ENCODE results near the gene GSTM2. TPM values are rescaled to one million over a fixed set of nuclear protein-coding genes. Genes with fewer than 3 reads are reported as not detected.
"Not testable (repeated sequence)": the region's sequence is repeated elsewhere in the genome, so short reads cannot be mapped to it uniquely, and the experiment has no call there.

GSTM2 gene
- total RNA-seq, 2 donors from 2014 or later = 13.6 to 41.7 TPM

GRCh38 chr1:109657970-109658369 lies 9.9 kb upstream of the GSTM2 start:
- H3K36me3 Mint-ChIP-seq = no peaks in the 10 kb centered on the region
- ATAC-seq (no peak), DNase-seq (ENCODE audit: low spot score in 2 of 2) (no peak)
- H3K27ac Mint-ChIP-seq = no peak overlapping the region
- no peaks in the 10 kb centered on the region for H3K9me3 Mint-ChIP-seq

GRCh38 chr1:109658533-109659042 lies 9.3 kb upstream of the GSTM2 start:
- Mint-ChIP-seq H3K9me3 (no peaks in the 10 kb centered on the region), H3K36me3 (no peaks in the 10 kb centered on the region), H3K27ac (no peak overlapping the region)
- ATAC-seq = no peak
- no peak for DNase-seq (ENCODE audit: low spot score in 2 of 2)

GRCh38 chr1:109659145-109659544 lies 8.7 kb upstream of the GSTM2 start:
- DNase-seq (ENCODE audit: low spot score in 2 of 2) (no peak), ATAC-seq (no peak)
- no peak overlapping the region for H3K27ac Mint-ChIP-seq
- no peaks in the 10 kb centered on the region for H3K36me3 Mint-ChIP-seq
- H3K9me3 Mint-ChIP-seq = no peaks in the 10 kb centered on the region

- ATAC-seq = no peak
- no peaks in the 10 kb centered on the region for H3K9me3 Mint-ChIP-seq
- no peaks in the 10 kb centered on the region for H3K36me3 Mint-ChIP-seq
- DNase-seq (ENCODE audit: low spot score in 2 of 2) = no peak
- H3K27ac Mint-ChIP-seq = no peak overlapping the region
Measured at GRCh38 chr1:109659997-109660690, 7.7 kb upstream of the GSTM2 start.

- H3K36me3 Mint-ChIP-seq; H3K9me3 Mint-ChIP-seq; H3K27ac Mint-ChIP-seq; DNase-seq (ENCODE audit: low spot score in 2 of 2); ATAC-seq: not testable (repeated sequence)
Measured at GRCh38 chr1:109660691-109661026, 7.2 kb upstream of the GSTM2 start.

- no peaks in the 10 kb centered on the region for H3K9me3 Mint-ChIP-seq
- DNase-seq (ENCODE audit: low spot score in 2 of 2) (no peak), ATAC-seq (no peak)
Measured at GRCh38 chr1:109661391-109661790, 6.5 kb upstream of the GSTM2 start.

GRCh38 chr1:109664671-109665070 lies 3.2 kb upstream of the GSTM2 start:
- no peak for ATAC-seq

More at GRCh38 chr1:109661391-109661790, 6.5 kb upstream of the GSTM2 start:
- Mint-ChIP-seq H3K36me3 (no peaks in the 10 kb centered on the region), H3K27ac (no peak overlapping the region)

GRCh38 chr1:109668123-109668775 lies 392 bp downstream of the GSTM2 start:
- Mint-ChIP-seq H3K9me3 (peaks cover 0 to 7% of the 10 kb centered on the region in 2 donors), H3K36me3 (peaks cover 0 to 10% of the 10 kb centered on the region in 2 donors), H3K27ac (peak overlapping the region in 1 of 2 donors; percentile 56)
- ATAC-seq (no peak), DNase-seq (ENCODE audit: low spot score in 2 of 2) (no peak)

More at GRCh38 chr1:109664671-109665070, 3.2 kb upstream of the GSTM2 start:
- Mint-ChIP-seq H3K36me3 (no peaks in the 10 kb centered on the region), H3K9me3 (no peaks in the 10 kb centered on the region), H3K27ac (no peak overlapping the region)
- DNase-seq (ENCODE audit: low spot score in 2 of 2) = no peak

- no peak overlapping the region for H3K27ac Mint-ChIP-seq
- ATAC-seq (no peak), DNase-seq (ENCODE audit: low spot score in 2 of 2) (no peak)
- peaks cover 0 to 10% of the 10 kb centered on the region in 2 donors for H3K36me3 Mint-ChIP-seq
- H3K9me3 Mint-ChIP-seq = peaks cover 0 to 7% of the 10 kb centered on the region in 2 donors
Measured at GRCh38 chr1:109669246-109669948, 1.5 kb downstream of the GSTM2 start.

GRCh38 chr1:109669949-109670302 lies 2.1 kb downstream of the GSTM2 start:
- Mint-ChIP-seq H3K27ac (peak overlapping the region in 1 of 2 donors; percentile 18), H3K36me3 (peaks cover 0 to 10% of the 10 kb centered on the region in 2 donors)
- not testable (repeated sequence) for DNase-seq (ENCODE audit: low spot score in 2 of 2); H3K9me3 Mint-ChIP-seq; ATAC-seq

GRCh38 chr1:109671067-109671466 lies 3.2 kb downstream of the GSTM2 start:
- Mint-ChIP-seq H3K9me3 (peaks cover 0 to 7% of the 10 kb centered on the region in 2 donors), H3K27ac (peak overlapping the region in 1 of 2 donors; percentile 18), H3K36me3 (peaks cover 0 to 10% of the 10 kb centered on the region in 2 donors)
- ATAC-seq (no peak), DNase-seq (ENCODE audit: low spot score in 2 of 2) (no peak)

GRCh38 chr1:109673861-109674260 lies 6.0 kb downstream of the GSTM2 start:
- ATAC-seq; DNase-seq (ENCODE audit: low spot score in 2 of 2); H3K27ac Mint-ChIP-seq; H3K9me3 Mint-ChIP-seq: not testable (repeated sequence)
- H3K36me3 Mint-ChIP-seq = peaks cover 0 to 10% of the 10 kb centered on the region in 2 donors

GRCh38 chr1:109676683-109677381 lies 9.0 kb downstream of the GSTM2 start:
- H3K27ac Mint-ChIP-seq; H3K36me3 Mint-ChIP-seq; ATAC-seq; DNase-seq (ENCODE audit: low spot score in 2 of 2); H3K9me3 Mint-ChIP-seq: not testable (repeated sequence)

GRCh38 chr1:109677459-109677858 lies 9.6 kb downstream of the GSTM2 start:
- Mint-ChIP-seq H3K27ac (no peak overlapping the region), H3K9me3 (no peaks in the 10 kb centered on the region), H3K36me3 (no peaks in the 10 kb centered on the region)
- no peak for DNase-seq (ENCODE audit: low spot score in 2 of 2)
- ATAC-seq = no peak

- not testable (repeated sequence) for ATAC-seq; H3K36me3 Mint-ChIP-seq; H3K27ac Mint-ChIP-seq; DNase-seq (ENCODE audit: low spot score in 2 of 2); H3K9me3 Mint-ChIP-seq
Measured at GRCh38 chr1:109678637-109679036, 10.8 kb downstream of the GSTM2 start.

GRCh38 chr1:109684777-109685176 lies 16.9 kb downstream of the GSTM2 start:
- not testable (repeated sequence) for ATAC-seq; DNase-seq (ENCODE audit: low spot score in 2 of 2); H3K27ac Mint-ChIP-seq; H3K9me3 Mint-ChIP-seq
- H3K36me3 Mint-ChIP-seq = peaks cover 0 to 15% of the 10 kb centered on the region in 2 donors

Measured in activated naive CD4-positive, alpha-beta T cell treated with anti-CD3 and anti-CD28 coated beads, Interleukin-2, amount 50 U/mL, for 72 hours (primary cell).